ENCODE measurements around the gene CA5B.
"Not testable (repeated sequence)": the region's sequence is repeated elsewhere in the genome, so short reads cannot be mapped to it uniquely, and the experiment has no call there.

The CA5B gene

DNA sequence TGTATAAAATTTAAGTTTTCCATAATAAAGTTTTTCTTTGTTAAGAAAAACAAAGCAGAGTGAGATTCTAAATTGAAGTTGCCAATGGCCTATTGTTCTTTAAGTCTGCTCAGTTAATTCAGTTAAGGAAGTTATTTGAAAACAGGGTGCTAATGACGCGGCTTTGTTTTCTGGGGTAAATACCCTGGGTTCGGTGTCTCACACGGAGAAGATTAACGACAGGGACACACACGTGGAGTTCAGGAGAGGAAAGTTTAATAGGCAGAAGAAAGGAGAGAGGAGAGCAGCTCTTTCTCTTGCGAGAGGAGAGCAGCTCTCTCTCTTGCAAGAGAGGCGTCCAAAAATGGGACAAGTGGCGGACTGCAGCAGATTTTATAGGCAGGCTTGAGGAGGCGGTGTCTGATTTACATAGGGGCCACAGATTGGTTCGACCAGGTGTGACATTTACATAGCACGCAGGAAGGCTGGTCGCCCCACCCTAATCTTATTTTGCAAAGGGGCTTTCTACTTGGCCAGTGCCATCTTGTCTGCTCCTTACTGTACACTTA is 9.6 kb downstream of the CA5B start:
- peak; percentile 32 for DNase-seq (ENCODE audit: low read depth, low spot score)

DNA sequence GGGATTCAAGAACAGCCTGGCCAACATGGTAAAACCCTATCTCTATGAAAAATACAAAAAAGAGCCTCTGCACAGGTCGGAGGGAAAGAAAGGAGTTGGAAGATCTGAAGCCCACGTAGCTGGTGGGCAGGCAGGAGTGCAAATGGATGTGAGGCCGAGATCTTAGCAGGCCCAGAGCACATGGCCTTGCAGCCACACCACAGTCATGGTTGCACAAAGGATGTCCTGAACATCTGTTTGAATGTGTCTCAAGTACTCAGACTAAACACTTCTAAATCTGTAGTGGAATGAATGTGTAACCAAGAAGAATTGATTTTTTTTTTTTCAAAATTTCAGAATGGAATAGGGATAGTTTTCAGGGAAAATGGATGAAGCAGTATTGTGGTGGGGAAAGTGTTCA is 10.8 kb downstream of the CA5B start:
- no peak for DNase-seq (ENCODE audit: low read depth, low spot score)

DNA sequence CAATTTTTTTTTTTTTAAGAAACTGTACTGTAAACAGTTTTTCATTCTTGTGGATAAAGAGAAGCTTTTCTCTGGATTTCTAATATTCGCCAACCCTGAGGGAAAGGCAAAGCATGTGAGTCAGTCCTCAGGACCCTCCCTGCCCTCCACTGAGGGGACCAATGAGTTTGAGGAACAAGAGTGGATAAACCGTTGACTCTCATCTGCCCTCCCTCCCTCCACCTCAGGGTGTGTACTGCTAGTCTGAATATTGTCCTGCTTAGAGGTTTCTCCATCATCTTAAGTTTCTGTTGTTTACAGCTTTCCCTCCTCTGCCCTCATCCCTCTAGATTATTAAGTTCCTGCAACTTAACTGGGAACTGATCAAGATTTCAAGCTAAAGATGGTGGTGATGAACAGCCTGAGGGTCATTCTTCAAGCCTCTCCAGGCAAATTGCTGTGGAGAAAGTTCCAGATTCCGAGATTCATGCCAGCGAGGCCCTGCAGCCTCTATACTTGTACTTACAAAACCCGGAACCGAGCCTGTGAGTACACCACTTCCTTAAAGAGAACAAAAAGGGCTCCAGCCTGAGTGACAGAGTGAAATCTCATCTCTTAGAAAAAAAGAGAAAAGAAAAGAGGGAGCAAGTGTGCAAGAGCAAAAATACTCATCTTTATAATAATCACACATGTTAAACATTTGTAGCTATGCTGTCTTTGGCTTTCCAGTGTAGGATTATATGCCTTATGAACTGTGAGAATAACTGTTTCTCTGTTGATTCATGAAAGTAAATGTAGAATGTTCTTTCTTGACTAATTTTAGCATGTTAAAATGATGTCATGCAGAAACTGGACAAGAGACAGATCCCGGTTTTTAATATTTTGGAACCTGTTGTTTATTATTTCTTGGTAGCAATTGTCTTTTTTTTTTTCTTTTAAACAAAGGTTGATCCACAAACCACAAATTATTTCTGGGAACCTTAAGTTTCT is 11.9 kb downstream of the CA5B start:
- DNase-seq (ENCODE audit: low read depth, low spot score): no peak

DNA sequence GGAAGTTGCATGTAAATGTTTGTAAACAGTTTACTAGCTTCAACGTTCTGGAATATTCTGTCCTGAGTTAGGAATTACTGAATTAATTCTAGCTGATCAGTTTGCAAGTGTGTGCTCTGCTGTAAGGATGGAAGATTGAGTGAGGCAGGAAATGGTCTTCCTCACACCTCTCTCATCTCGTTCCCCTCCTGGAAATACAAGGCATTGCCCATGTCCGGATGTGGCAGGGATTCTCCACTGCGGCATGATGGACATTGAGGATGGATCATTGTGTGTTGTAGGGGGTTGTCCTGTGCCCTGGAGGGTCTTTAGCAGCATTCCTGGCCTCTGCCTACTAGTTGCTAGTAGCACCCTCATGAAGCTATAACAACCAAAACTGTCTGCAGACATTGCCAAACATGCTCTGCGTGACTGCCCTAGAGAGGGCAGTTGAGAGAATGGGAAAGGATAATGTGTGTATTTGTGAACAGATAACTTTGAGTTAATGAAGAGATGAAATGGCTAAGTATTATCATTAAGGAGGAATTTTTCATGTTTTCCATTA is 12.6 kb downstream of the CA5B start:
- DNase-seq (ENCODE audit: low read depth, low spot score): peak; percentile 27

DNA sequence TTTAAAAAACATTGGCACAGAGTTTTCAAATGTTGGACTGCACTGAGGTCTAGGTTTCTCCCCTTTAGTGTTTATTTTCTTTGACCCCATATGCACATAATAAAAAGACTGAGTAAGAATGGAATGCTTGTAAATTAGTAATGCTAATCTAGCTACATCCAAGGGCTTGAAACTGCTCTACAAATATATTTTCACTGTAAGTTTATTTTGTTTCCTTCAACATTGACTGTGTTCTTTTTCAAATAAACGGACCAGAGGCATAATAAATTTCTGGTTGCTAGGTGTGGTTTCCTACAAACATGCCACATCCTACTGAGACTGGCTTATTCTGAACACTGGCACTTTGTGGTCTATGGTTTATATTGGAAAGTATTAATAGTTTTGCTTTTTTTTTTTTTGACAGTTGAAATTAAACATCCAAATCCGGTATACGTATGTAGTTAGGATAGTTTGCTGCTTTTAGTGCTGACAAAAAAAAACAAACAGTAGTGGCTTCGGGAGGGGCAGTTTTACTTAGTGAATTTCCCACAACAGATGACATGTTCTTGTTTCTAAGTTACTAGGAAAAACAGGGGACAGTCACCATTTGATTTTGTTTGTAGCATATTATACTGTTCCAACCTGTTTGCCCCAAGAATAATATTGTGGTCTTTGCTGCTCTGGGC is 13.2 kb downstream of the CA5B start:
- no peak for DNase-seq (ENCODE audit: low read depth, low spot score)

DNA sequence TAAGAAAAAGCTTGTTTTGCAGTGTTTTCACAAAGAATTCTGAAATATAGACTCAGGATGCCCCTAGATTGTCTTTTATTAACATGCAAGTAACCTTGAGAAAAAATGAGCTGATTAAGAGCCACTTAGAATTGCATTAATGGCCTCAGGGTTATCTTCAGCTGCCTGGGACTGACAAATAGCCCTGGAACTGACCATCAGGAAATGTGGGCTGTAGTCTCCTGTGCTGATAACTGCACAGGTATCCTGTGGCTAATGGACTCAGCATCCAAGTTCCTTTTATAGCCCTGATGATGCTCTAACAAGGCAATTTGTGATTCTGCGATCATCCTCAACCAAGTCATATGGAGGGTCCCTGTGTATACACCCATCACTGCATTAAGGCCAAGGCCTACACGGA is 17.0 kb downstream of the CA5B start:
- no peak for DNase-seq (ENCODE audit: low read depth, low spot score)

DNA sequence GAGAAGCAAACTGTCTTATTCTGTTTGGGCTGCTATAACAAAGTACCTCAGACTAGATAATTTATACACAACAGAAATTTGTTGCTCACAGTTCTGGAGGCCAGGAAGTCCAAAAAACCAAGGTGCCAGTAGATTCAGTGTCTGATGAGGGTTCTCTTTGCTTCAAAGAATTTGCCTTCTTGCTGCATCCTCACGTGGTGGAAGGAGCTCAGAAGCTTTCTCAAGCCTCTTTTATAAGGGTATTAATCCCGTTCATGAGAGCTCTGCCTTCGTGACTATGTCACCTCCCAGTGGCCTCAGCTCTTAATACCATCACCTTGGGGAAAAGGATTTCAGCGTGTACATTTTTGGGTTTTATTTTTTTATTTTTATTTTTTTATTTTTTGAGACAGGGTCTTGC is 20.1 kb downstream of the CA5B start:
- no peak for DNase-seq (ENCODE audit: low read depth, low spot score)

DNA sequence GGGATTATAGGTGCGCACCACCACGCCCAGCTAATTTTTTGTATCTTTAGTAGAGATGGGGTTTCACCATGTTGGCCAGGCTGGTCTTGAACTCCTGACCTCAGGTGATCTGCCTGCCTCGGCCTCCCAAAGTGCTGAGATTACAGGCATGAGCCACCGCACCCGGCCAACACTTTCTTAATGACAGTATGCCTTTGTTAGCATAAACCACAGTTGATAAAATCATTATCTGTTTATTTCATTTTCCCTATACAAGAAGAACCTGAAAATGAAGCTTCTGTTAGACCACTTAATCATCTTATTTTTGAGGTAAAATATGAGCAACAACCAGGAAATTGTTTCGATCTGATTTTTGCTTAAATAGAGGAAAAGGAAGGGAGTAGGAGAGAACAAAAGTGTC is 21.8 kb downstream of the CA5B start:
- DNase-seq (ENCODE audit: low read depth, low spot score): not testable (repeated sequence)

DNA sequence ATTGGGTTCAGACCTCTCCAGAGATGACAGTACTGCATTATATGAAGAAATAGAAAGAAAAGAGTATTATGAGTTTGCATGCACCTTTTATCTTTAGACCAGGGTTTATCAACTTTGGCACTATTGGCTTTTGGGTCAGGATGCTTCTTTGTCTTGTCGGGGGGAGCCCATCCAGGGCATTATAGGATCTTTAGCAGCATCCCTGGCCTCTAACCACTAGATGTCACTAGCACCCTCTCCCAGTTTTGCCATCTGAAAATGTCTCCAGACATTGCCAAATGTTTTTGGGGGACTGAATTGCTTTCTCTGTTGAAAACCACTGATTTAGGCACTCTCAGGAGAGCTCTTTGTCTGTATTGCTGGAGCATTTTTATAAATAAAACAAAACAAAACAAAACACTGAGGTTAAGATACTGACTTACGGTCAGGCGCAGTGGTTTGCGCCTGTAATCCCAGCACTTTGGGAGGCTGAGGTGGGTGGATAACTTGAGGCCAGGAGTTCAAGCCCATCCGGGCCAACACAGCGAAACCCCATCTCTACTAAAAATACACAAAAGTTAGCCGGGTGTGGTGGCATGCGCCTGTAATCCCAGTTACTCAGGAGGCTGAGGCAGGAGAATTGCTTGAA is 23.6 kb downstream of the CA5B start:
- peak; percentile 69 for DNase-seq (ENCODE audit: low read depth, low spot score)

DNA sequence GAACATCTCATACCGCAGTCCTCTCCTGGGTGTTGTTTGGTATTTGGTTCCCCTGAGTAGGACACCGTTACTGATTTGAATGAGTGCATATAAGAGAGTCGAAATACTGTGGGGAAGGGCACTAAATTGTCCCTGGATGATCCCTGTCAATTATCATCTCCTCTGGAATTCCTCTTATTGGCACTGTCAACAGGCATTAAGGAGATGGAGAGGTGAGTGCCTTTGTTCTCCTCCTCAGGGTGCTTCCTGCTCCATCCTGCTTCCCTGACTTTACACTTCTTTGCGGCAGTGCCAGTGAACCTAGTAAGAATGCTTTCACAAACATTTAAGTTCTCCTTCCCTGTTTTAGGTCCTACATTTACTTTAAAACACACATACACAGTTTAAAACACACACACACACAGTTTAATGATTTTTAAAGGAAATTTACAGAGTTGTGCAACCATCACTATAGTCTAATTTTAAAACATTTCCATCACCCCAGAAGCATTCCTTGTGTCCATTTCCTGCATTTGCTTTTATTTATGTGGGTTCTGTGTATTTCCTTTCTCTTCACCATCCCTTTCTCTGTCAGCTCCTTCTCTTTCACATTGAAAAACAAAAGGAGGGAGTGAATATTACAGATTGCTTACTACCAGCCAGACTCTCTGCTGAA is 31.4 kb downstream of the CA5B start:
- DNase-seq (ENCODE audit: low read depth, low spot score): peak; percentile 63

DNA sequence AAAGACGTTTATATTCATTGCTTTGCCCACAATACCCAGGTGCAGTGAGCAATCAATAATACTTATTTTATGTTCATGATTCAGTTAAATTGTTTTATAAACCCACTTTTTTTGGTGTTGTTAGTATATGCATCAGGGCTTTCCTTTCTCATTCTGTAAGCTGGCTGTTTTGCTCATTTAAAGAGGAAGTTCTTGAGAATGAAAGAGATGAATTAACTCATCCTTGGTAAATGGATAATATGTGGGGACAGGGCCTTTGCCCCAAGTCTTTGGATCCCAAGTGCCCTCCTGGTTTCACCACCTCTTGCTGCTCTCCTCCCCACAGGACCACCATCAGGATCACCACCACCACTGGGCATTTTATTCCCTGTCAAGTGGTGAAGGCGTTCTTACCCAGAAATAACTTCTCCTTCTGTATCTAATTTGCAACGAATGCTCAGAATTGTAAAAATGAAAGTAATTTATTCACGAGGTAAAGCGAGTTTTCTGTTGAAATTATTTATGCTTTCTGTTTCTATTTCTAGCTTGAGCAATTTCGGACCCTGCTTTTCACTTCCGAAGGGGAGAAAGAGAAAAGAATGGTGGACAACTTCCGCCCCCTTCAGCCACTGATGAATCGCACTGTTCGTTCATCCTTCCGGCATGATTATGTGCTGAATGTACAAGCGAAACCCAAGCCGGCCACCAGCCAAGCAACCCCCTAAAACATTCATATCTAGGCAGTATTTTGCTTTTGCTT is 44.1 kb downstream of the CA5B start:
- DNase-seq (ENCODE audit: low read depth, low spot score): no peak

DNA sequence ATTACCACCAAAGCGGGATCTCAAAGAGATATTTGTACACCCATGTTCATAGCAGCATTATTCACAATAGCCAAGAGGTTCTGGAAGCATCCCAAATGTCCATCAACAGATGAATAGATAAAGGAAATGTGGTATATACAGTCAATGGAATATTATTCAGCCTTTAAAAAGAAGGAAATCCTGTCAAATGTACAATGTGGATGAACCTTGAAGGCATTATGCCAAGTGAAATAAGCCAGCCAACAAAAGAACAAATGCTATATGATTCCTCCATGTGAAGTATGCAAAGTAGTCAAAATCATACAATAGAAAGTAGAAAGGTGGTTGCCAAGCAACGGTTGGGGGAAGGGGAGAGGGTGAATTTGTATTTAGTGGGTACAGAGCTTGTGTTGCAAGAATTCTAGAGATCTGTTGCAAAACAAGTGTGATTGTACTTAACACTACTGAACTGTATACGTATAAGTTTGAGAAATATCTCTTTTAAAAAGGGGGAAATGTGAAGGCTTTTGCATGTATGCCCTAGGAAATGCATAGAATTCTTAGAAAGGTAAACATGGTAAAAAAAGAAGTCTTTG is 47.2 kb downstream of the CA5B start:
- no peak for DNase-seq (ENCODE audit: low read depth, low spot score)

DNA sequence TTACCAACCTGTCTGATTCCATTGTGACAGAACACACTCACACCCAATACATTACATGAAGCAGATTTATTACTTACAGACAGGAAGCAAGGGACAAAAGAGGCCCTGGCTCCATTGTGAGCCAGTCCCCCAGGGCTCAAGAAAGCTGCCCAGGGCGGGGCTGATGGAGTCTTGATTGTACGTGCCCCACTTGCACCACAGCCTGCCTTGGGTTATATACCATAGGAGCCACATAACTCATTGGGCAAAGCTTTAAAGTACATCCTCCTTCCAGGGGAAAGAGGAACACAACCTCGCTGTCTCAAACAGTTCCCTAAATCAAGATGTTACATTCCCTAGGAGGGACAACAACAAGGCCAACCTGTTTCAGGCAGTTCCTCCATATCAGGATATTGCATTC is 48.8 kb downstream of the CA5B start:
- DNase-seq (ENCODE audit: low read depth, low spot score): peak; percentile 32

DNA sequence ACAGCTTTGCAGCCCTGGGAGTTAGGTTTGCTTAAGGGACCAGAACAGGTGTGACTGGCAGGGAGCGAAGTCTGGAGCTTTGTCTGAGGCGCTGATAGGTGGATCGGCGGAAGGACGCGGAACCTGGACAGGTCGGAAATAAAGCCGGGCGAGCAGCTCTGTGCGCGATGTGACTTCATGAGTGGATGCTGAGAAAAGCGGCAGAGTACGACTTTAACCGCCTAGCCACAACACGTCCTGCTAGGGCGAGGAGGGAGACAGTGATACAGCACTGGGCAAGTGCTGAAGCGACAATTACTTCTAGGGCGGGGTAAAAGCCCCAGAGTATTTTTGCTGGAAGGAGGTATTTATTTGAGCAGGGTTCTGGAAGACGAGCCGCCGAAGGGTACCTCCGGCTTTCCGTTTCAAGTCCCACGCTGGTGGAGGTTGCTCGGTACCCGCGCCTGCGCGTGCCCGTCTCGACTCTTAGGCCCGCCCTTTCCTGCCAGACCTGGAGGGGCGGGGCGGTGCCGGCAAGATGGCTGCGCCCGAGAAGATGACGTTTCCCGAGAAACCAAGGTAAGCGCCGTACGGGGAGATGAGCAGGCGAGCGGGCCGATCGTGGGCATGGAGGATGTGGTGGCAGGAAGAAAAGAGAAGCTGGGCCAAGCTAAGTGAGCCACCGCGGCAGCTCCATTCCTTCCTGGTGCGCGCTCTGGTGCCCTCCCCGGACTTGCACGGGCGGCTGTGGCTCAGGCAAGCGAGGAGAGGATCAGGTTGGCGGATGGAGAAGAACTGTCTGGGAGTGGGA is 52.1 kb downstream of the CA5B start, which contains the start of gene ZRSR2:
TSS of gene ZRSR2 (plus strand) at position 506 of the 790 bp plus-strand sequence. CDS start at position 518, 12 bp downstream.
- peak; percentile 90 for DNase-seq (ENCODE audit: low read depth, low spot score)

DNA sequence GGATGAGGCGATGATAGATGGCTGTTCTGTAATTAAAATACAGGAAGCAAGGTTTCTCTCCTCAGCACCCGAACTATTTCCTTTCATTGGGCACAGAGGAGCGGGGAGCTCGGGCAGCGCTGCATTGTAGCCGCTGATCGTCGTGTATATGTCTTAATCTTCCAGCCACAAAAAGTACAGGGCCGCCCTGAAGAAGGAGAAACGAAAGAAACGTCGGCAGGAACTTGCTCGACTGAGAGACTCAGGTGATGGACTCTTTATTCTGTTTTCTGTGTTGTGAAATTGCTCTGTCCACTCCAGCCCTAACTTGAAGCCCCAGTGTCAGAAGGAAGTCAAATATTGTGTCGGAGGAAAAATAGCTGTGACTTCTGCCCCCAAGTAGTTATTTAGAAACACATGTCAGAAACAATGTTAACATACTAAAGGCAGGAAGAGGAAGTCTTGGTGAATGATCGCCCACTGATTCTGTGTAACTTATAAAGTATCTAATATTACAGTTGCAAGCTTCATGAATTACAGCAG is 52.8 kb downstream of the CA5B start:
- no peak for DNase-seq (ENCODE audit: low read depth, low spot score)

DNA sequence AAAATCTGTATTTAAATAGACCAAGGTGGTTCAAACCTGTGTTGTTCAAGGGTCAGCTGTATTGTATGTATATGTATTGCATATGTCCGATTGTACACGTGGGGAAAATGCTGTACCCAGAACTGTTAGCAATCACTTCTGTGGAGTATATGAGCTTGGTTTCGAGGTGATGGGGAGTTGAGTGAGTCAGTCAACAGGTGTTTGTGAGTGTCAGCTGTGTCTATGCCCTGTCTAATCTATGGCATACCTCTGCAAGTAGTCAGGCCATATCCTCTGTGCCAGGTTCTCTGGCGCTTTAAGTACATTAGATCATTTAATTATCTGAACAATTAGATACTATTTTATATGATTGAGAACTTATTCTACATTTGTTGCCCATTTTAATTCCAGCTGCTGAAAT is 59.6 kb downstream of the CA5B start:
- no peak for DNase-seq (ENCODE audit: low read depth, low spot score)

DNA sequence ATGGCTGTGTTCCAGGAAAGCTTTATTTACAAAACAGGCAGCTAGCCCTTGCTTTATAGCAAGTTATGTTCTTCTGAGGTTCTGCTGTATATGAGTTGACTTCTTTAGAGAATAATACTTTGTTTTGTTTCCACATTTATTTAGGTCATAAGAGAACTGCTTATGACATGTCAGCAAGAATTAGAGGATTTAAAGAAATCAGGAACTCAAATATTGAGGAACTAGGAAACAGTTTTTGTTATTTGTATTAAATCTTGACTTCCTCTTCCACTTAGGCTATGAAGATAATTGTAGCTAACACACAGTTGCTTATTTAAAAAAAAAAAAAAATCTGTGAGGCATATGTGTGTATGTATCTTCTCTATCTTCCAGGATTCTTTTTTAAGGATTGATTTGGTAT is 66.5 kb downstream of the CA5B start:
- no peak for DNase-seq (ENCODE audit: low read depth, low spot score)

DNA sequence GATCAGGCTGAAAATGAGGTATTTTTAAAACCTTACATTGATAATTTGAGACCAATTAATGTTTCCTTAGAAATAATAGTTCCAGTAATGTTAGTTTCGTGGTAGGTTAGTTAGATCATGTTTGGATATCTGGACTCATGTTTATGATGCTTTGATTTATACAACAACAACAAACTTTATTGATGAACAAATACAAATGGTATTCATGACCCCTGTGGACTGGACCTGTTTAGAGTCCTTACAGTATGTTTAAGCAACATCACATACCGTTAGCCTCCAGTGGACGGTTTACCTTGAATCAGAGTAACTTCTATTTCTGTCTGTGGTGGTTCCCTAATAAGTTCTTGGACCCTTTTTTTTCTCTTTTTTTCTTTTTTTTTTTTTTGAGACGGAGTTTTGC is 70.2 kb downstream of the CA5B start:
- DNase-seq (ENCODE audit: low read depth, low spot score): no peak
